Karpas-422 (cell line): ENCODE data around the gene HOXB8. TPM values are rescaled to one million over a fixed set of nuclear protein-coding genes. Genes with fewer than 3 reads are reported as not detected.
A peak's percentile ranks its signal among the peaks of the same experiment; 100 is the strongest.

Source experiments
- DNase-seq: peaks from one replicate; pipeline ENCODE4 v3.0.0-alpha.2; 2015
- H2AFZ ChIP-seq: fragments of 200-600 bp; sonication (generic); 2 replicates; pipeline ENCODE4 v1.6.1; 2014; ENCODE audit warnings: antibody characterized with exemption, low read length, mixed read lengths
- H3K27ac ChIP-seq: fragments of 200-600 bp; sonication (generic); 2 replicates; pipeline ENCODE4 v1.5.1; 2014; ENCODE audit warnings: mild to moderate bottlenecking, low read length, moderate library complexity
- H3K27me3 ChIP-seq: fragments of 200-600 bp; sonication (generic); 2 replicates; pipeline ENCODE4 v1.6.1; 2014; ENCODE audit warnings: low read length, mixed read lengths
- H3K36me3 ChIP-seq: fragments of 200-600 bp; sonication (generic); 2 replicates; pipeline ENCODE4 v1.6.1; 2014; ENCODE audit warnings: low read length, mixed read lengths; ENCODE audit not compliant: insufficient read depth
- H3K4me1 ChIP-seq: fragments of 200-600 bp; sonication (generic); 2 replicates; pipeline ENCODE4 v1.6.1; 2014; ENCODE audit warnings: mild to moderate bottlenecking, low read length, mixed read lengths
- H3K4me2 ChIP-seq: fragments of 200-600 bp; sonication (generic); 2 replicates; pipeline ENCODE4 v1.6.1; 2014; ENCODE audit warnings: low read length, low read depth, mild to moderate bottlenecking; ENCODE audit not compliant: poor library complexity, severe bottlenecking
- H3K4me3 ChIP-seq: fragments of 200-600 bp; sonication (generic); 2 replicates; pipeline ENCODE4 v1.5.1; 2014; ENCODE audit warnings: mild to moderate bottlenecking, antibody characterized with exemption, low read length, mixed read lengths
- H3K79me2 ChIP-seq: fragments of 200-600 bp; sonication (generic); 2 replicates; pipeline ENCODE4 v1.6.1; 2014; ENCODE audit warnings: mild to moderate bottlenecking, low read length, mixed read lengths
- H3K9ac ChIP-seq: fragments of 200-600 bp; sonication (generic); 2 replicates; pipeline ENCODE4 v1.6.0; 2014; ENCODE audit warnings: low read length
- H3K9me2 ChIP-seq: fragments of 200-600 bp; sonication (generic), shearing (Covaris generic); replicated peaks from 2 replicates; pipeline ENCODE4 v1.6.0; 2014; ENCODE audit warnings: mild to moderate bottlenecking, low read length, moderate library complexity; ENCODE audit not compliant: insufficient read depth
- H3K9me3 ChIP-seq: fragments of 300-700, 200-600 bp; sonication (generic); 2 replicates; pipeline ENCODE4 v1.6.1; 2014; ENCODE audit warnings: low read length, mixed read lengths
- H4K20me1 ChIP-seq: fragments of 200-600 bp; sonication (generic); 2 replicates; pipeline ENCODE4 v1.6.1; 2014; ENCODE audit warnings: mild to moderate bottlenecking, antibody characterized with exemption, low read length, low read depth; ENCODE audit not compliant: insufficient read depth
- total RNA-seq: library from RNA; depleted of rRNA; stranded (reverse); fragments of >200 nt; shearing (Covaris generic); gene quantifications from 2 replicates; pipeline ENCODE4 v1.2.3, GENCODE V29; 2014; ENCODE audit warnings: low replicate concordance

Gene HOXB8
- total RNA-seq, 1 experiment from 2014 or later = 4.2 TPM

DNA sequence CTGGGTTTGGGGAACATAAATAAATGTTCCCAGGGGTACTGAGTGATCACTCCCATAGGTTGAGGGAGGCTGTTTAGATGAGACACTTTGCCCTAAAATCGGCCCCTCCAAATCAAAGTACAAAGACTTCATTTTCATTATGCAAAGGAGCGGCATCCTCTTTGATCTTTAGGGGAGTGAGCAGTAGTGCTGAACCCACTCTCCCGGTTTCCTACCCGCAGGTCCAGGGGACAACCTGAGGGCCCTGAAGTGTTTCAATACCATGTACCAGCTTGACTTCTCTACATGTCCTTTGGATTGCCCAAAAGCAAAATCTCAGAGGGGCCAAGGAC lies 13.9 kb downstream of the HOXB8 start:
- H3K4me3 ChIP-seq = no peak overlapping the region
- no peaks in the 10 kb centered on the region for H3K36me3 ChIP-seq
- H3K9ac ChIP-seq = no peak overlapping the region
- no peaks in the 10 kb centered on the region for H3K9me2 ChIP-seq
- no peak overlapping the region for H3K4me2 ChIP-seq
- no peak for DNase-seq
- no peak overlapping the region for H2AFZ ChIP-seq
- no peaks in the 10 kb centered on the region for H3K27me3 ChIP-seq
- H3K79me2 ChIP-seq = no peaks in the 10 kb centered on the region
- H3K4me1 ChIP-seq = peaks cover 12% of the 10 kb centered on the region
- no peaks in the 10 kb centered on the region for H4K20me1 ChIP-seq
- H3K9me3 ChIP-seq = no peaks in the 10 kb centered on the region
- H3K27ac ChIP-seq = no peak overlapping the region

- Histone ChIP-seq H3K4me2 (no peak overlapping the region), H3K4me3 (no peak overlapping the region), H3K36me3 (no peaks in the 10 kb centered on the region), H3K27me3 (no peaks in the 10 kb centered on the region), H3K4me1 (peaks cover 12% of the 10 kb centered on the region), H3K9me3 (no peaks in the 10 kb centered on the region), H3K9ac (no peak overlapping the region), H3K79me2 (no peaks in the 10 kb centered on the region), H3K27ac (no peak overlapping the region), H2AFZ (no peak overlapping the region), H4K20me1 (no peaks in the 10 kb centered on the region), H3K9me2 (no peaks in the 10 kb centered on the region)
- no peak for DNase-seq
Measured at GRCh38 chr17:48600244-48601098, 14.6 kb downstream of the HOXB8 start.

DNA sequence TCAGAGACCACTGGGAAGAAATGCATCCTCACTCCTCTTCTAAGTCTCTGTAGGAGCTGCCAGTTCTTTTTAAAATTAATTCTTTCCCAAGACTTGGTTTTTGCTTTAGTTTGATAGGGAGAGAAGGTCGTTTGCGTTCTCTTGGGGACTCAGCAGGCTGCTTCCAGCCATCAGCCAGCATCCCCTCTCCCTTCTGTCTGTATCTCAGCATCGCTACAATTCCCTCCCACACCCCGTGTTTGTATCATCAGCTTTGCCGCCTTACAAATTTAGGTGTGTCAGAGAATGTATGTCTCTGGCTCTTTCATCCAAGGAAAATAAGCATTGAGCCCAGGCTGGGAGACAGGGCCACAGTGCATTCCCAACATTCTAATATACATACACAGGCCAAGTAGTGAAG lies 15.7 kb downstream of the HOXB8 start:
- H3K4me2 ChIP-seq = no peak overlapping the region
- H3K9me3 ChIP-seq = no peaks in the 10 kb centered on the region
- no peak for DNase-seq
- peaks cover 7% of the 10 kb centered on the region for H3K4me1 ChIP-seq
- no peak overlapping the region for H3K4me3 ChIP-seq
- H3K27ac ChIP-seq = no peak overlapping the region
- no peaks in the 10 kb centered on the region for H3K9me2 ChIP-seq
- H3K79me2 ChIP-seq = no peaks in the 10 kb centered on the region
- H2AFZ ChIP-seq = no peak overlapping the region
- no peaks in the 10 kb centered on the region for H4K20me1 ChIP-seq
- no peak overlapping the region for H3K9ac ChIP-seq
- H3K36me3 ChIP-seq = no peaks in the 10 kb centered on the region
- no peaks in the 10 kb centered on the region for H3K27me3 ChIP-seq

DNA sequence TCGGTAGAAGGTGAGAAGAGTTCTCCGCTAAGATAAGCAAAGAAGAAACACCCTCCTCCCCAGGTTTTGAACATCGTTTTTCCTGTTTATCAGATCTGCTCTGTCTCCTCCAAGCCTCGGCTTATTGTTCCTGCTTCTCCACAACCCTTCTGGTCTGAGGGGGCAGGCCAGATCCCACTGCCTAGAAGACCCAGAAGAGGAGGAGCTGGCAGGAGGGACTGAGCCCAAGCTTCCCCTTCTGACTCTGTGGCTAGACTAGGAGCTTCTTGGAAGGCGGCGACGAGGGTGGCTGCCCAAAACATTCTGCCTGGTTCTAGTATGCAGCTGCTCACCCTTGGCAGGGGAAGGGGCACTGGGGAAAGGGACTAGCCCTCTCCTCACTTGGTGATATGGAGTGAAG lies 16.4 kb downstream of the HOXB8 start:
- H3K27ac ChIP-seq = no peak overlapping the region
- no peak overlapping the region for H3K4me2 ChIP-seq
- no peaks in the 10 kb centered on the region for H4K20me1 ChIP-seq
- peaks cover 5% of the 10 kb centered on the region for H3K4me1 ChIP-seq
- H3K9ac ChIP-seq = no peak overlapping the region
- no peaks in the 10 kb centered on the region for H3K9me2 ChIP-seq
- H3K9me3 ChIP-seq = no peaks in the 10 kb centered on the region
- no peaks in the 10 kb centered on the region for H3K36me3 ChIP-seq
- no peak overlapping the region for H3K4me3 ChIP-seq
- no peak for DNase-seq
- no peaks in the 10 kb centered on the region for H3K79me2 ChIP-seq
- H2AFZ ChIP-seq = no peak overlapping the region
- no peaks in the 10 kb centered on the region for H3K27me3 ChIP-seq

DNA sequence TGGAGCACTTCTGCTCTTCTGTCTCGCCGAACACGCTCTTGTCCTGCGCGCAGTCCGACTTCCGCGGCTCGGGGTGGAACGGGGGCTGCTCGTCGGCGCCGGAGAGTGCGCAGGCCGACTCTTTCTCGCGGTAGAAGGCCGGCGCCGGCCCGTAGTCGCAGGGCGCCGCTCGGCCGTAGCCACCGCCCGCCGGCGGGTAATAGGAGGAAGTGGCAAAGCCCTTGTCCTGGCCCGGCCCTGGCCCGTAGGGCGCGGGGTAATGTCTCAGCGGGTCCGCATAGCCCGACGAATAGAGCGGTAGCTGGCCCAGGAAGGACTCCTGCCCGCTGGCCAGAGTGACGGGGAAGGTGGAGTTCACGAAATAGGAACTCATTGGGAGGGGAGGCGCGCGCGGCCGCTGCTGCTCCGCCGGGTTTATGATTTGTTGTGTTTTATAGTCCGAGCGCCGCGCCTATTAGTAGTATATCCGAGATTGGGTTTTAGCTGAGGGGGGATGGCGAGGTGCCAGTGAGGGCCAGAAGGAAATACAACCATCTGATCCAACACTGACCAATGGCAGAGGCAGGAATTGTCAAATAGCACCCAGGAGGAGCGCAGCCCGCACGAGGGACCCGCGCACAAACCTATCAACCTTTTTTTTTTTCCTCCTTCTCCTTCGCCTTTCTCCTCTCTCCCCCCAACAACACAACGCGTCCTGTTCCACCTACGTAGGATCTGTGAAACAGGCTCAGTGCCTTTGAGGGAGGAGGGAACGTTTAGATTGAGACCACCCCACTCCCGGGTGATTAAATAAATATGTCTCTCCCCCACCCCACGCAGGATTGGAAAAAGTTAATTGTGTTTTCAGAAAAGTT lies 17.1 kb downstream of the HOXB8 start:
- Histone ChIP-seq H2AFZ (peak overlapping the region; percentile 21; the same call in 1 of the 2 replicates), H3K4me3 (no peak overlapping the region), H3K4me2 (peak overlapping the region; percentile 19), H3K79me2 (no peaks in the 10 kb centered on the region), H4K20me1 (no peaks in the 10 kb centered on the region), H3K27ac (no peak overlapping the region), H3K9ac (no peak overlapping the region), H3K9me2 (no peaks in the 10 kb centered on the region), H3K27me3 (no peaks in the 10 kb centered on the region), H3K4me1 (peaks cover 5% of the 10 kb centered on the region), H3K36me3 (no peaks in the 10 kb centered on the region), H3K9me3 (no peaks in the 10 kb centered on the region)
- no peak for DNase-seq

- Histone ChIP-seq H3K9me3 (no peaks in the 10 kb centered on the region), H3K9me2 (no peaks in the 10 kb centered on the region), H3K27me3 (no peaks in the 10 kb centered on the region), H3K79me2 (no peaks in the 10 kb centered on the region), H3K4me2 (peak overlapping the region; percentile 19), H4K20me1 (no peaks in the 10 kb centered on the region), H3K4me3 (no peak overlapping the region), H2AFZ (peak overlapping the region; percentile 21; the same call in 1 of the 2 replicates), H3K36me3 (no peaks in the 10 kb centered on the region), H3K4me1 (peaks cover 5% of the 10 kb centered on the region), H3K27ac (no peak overlapping the region), H3K9ac (no peak overlapping the region)
- no peak for DNase-seq
Measured at GRCh38 chr17:48597528-48597777, 17.6 kb downstream of the HOXB8 start.

DNA sequence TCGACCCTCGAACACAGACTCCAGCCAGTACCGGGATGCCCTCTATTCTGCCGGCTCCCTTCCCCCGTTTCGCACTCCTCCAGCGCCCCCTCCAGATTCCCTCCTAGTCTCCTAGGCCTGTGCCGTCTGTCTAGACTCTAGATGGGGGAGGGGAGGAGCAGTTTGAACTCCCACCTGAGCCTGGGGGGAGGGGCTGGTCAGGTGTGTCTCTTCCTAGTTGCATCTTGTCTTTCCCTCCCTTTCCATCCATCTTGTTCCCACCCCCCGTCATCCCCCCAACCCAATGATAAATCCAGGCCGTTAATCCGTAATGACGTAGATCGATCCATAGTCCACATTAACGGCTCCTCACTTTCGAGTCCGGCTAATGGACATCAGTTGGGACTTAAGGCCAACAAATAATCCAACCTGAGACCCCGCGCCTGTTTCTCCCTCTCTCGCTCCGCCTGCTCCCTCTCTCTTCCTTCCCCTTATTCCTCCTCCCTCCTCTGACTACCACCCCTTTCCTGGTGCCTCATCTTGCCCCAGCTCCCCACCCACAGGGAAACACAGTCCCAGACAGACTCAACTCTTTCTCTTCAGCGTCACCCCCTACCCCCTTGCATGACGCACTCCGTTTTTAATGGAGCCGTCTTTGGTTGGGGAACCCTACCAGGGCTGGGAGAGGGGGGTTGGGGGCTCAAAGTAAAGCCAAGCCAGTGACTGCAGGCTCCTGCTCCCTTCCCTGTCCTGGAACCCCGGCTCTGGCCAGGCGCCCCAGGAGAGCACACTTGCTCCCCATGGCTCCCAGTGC lies 18.2 kb downstream of the HOXB8 start:
- Histone ChIP-seq H3K4me1 (peaks cover 5% of the 10 kb centered on the region; the same call in 1 of the 2 replicates), H3K4me3 (no peak overlapping the region), H3K9me3 (no peaks in the 10 kb centered on the region), H3K27ac (no peak overlapping the region), H3K4me2 (no peak overlapping the region), H2AFZ (no peak overlapping the region), H3K27me3 (no peaks in the 10 kb centered on the region), H3K9me2 (no peaks in the 10 kb centered on the region), H4K20me1 (no peaks in the 10 kb centered on the region), H3K79me2 (no peaks in the 10 kb centered on the region), H3K9ac (no peak overlapping the region), H3K36me3 (no peaks in the 10 kb centered on the region)
- DNase-seq = no peak
